HG03575 (cell line): ENCODE data around the gene PHACTR4.
"Not testable (repeated sequence)": the region's sequence is repeated elsewhere in the genome, so short reads cannot be mapped to it uniquely, and the experiment has no call there.

Source experiments
- ATAC-seq: cut with Tn5 transposase; IDR thresholded peaks from one replicate; pipeline ENCODE4 v1.9.1; 2021; ENCODE audit not compliant: unreplicated experiment, insufficient number of reproducible peaks, low FRiP score; ENCODE audit errors: extremely low read depth

Gene PHACTR4

DNA sequence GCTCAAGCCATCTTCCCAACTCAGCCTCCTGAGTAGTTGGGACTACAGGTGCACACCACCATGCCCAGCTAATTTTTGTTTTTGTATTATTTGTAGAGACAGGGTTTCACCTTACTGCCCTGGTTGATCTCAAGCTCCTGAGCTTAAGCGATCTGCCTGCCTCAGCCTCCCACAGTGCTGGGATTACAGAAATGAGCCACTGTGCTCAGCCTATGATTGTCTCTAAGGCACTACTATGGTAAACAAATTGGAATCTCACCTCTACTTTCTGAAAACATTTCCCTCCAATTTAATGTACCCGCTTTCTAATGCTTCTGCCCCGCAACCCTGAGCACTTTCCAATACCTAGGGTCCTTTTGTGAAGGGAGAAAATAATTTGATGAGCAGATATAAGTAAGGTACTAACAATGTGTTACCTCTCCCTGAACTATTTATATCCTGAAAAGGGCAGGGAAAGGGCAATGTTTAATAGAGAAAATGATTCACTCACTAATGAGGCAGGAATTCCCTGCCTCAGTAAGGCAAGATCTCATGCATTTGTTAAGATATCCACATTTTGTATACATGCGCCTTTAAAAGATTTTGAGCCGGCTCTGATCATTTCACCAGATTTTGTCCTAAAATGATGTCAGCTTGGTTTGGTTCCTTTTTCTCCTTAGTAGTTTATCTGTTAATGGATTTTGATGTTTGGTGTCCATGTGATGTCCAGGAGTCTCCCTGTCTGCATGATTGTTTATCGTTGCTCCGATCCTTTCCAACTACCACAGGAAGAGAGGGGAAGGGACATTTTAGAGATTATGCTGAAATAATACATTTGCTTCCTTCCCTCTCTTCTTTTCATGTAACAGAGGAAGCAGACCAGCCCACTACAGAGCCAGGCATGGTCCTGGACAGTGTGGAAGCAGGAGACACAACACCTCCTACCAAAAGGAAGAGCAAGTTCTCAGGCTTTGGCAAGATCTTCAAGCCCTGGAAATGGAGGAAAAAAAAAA, 89.0 kb downstream of the PHACTR4 start:
- ATAC-seq: no peak

DNA sequence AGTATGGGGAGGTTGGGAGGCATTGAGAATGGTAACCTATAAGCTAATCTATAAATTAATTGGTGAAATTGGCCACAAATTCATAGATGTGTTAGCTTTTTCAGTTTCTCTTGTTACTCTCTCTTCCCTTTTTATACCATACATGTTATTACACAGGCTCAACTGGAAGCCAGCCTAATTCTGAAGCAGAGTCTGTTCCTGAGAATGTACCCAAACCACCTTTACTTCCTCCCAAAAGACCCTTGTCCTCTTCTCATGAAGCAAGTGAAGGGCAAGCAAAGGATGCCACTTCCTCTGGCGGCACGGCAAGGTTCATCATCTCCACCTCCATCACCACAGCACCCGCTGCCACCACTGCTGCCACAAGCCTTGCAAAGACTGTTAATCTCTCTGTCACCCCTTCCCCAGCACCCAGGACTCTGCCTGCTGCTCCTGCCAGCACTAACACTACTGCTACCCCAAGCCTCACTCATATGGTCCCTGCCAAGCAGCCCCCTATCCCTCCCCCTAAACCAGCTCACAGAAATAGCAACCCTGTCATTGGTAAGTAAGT, 96.8 kb downstream of the PHACTR4 start:
- no peak for ATAC-seq

DNA sequence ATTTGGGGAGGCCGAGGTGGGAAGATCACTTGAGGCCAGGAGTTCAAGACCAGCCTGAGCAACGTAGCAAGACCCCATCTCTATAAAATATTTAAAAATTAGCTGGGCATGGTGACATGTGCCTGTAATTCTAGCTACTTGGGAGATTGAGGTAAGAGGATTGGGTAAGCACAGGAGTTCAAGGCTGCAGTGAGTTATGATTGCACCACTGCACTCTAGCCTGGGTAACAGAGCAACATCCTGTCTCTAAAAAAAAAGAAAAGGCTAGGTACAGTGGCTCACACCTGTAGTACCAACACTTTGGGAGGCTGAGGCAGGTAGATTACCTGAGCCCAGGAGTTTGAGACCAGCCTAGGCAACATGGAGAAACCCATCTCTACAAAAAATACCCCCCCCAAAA, 100.6 kb downstream of the PHACTR4 start:
- no peak for ATAC-seq

DNA sequence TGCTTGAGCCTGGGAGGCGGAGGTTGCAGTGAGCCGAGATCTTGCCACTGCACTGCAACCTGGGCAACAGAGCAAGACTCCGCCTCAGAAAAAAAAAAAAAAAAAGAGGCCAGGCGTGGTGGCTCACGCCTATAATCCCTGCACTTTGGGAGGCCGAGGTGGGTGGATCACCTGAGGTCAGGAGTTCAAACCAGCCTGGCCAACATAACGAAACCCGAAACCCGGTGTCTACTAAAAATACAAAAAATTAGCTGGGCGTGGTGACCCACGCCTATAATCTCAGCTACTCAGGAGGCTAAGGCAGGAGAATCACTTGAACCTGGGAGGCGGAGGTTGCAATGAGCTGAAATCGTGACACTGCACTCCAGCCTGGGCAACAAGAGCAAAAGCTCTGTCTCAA, 110.0 kb downstream of the PHACTR4 start:
- ATAC-seq: not testable (repeated sequence)

DNA sequence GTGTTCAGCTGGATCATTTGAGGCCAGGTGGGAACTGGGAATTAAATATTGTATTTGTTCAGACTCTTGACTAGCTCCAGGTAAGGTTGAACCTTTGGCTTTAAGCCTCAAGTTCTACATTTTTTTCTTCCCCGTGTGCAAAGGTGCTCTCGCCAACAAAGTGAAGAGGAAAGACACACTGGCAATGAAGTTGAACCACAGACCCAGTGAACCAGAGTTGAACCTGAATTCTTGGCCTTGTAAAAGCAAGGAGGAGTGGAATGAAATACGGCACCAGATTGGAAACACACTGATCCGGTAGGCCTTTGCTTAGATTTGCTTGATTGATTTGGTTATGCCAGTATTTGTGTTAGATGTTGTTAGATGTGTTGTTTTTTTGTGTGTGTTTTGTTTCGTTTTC, 110.8 kb downstream of the PHACTR4 start:
- no peak for ATAC-seq

DNA sequence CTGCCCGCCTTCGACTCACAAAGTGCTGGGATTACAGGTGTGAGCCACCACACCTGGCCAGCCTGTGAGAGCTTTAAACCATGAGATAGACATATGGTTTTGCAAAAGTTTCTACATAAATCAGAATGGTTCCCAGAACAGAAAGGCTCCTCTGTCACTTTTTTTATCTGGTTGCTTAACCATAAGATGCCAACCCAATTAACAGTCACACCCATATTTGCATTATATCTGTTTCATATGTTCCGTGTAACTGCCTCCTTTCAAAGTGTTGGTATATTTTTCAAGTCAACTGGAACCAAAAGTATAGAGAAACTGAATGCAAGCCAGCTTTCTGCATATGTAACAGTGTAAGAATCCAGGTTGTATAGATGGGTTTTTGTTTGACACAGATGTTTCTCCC, 112.6 kb downstream of the PHACTR4 start:
- ATAC-seq: no peak

GRCh38 chr1:28482702-28483101, 113.2 kb downstream of the PHACTR4 start:
- no peak for ATAC-seq

DNA sequence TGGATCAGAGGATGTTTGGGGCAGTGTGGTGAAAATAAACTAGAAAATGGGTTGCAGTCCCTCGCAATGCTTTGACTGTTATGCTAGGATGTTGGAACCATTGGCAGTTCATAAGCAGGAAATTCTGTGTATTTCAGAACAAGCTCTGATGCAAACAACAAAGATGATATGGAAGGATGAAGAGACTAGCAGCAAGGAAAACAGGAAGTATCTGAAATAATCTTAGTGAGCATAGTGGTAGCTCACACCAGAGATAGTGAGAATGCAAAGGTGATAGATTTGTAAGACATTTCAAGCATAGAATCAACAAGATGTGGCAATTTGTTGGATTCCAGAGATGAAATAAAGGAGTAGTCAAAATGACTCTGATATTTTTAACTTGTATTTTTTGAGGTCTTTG, 125.2 kb downstream of the PHACTR4 start:
- no peak for ATAC-seq

DNA sequence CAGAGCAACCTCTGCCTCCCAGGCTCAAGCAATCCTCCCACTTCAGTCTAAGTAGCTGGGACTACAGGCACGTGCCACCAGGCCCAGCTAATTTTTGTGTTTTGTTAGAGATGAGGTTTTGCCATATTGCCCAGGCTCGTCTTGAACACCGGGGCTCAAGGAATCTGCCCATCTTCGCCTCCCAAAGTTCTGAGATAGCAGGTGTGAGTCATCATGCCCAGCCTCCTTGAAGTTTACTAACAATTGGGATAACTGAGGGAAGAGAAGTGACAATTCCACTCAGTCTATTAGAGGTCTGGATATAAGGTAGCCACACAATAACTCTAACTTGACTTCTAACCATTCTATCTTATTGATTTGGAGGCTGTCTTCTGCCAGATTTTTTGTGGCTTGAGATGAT, 130.0 kb downstream of the PHACTR4 start:
- ATAC-seq: no peak

DNA sequence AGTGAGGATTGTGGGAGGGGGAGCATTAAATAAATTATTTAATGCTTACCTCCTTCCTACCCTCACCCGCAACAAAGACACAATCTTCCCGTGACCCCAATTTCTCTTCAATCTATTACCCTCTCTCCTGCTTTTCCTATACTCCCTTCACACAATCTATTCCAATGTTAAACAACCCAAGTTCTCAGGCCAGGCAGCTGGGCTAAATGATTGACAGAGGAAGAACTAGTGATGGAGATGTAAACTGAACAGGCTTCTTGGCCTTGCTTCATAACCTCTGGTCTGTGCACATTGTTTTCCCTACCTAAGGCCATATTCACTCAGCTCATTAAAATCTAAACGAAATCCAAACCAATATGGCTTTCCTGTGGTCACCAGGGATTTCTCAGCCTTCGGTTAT, 132.4 kb downstream of the PHACTR4 start:
- no peak for ATAC-seq

DNA sequence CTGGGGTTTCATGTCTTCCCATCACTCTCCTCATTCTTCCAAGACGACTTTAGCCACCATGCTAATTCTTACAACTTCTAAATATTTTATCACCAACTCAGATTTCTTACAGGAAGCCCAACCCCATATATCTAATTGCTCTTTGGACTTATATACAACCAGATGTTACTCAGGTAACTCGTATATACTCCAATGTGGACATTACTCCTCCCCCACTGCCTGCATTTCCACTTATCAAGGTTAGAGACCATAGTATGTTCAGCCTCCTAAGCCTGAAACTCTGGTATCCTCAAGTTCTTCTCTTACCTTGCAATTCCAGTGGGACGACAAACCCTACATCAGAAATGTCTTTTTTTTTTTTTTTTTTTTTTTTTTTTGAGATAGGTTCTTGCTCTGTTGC, 133.6 kb downstream of the PHACTR4 start:
- ATAC-seq: no peak

DNA sequence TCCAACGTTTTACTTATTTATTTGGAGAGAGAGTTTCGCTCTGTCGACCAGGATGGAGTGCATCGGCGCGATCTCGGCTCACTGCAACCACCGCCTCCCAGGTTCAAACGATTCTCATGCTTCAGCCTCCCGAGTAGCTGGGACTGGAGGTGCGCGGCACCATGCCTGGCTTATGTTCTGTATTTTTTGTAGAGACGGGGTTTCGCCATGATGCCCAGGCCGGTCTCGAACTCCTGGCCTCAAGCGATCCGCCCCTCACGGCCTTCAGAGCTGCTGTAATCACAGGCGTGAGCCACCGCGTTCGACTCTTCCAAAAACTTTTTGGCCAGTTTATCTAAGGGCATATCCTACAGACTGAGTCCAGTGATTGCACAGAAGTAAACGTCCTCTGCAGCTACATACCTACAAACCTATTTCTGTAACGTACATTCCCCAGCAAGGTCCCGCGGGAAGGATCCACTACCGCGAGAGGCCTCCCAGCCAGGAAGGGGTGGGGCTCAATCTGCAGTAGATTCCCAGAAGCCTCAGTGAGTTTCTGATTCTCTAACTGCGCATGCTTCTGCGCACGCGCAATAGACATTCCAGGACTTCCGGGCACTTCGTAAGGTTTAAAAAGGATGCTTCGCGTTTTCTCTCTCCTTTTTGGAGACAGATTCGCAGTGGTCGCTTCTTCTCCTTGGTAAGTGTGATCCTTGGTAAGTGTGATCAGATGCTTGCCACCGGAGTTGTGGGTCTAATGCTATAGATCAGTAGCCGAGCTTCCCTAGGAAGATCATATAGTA, 136.1 kb downstream of the PHACTR4 start, which contains the start of gene RCC1:
TSS of gene RCC1 (plus strand) at position 638 of the 782 bp plus-strand sequence. CDS start 23,824 bp downstream, outside the sequence.
- peak; percentile 46 for ATAC-seq

DNA sequence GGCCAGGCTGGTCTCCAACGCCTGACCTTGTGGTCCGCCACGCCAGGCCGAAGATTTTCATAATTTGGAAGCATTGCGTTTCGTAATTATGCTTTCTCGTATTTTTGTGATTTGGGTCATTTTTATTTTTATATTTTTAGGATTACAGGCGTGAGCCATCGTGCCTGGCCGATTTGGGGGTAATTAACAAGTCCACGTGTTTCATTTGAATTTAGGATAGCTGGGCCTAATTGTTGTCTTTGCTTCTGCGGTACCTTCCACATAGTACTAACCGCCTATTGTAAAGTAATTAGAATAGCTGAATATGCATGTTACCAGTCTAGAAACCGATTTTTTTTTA, 137.3 kb downstream of the PHACTR4 start:
- no peak for ATAC-seq

GRCh38 chr1:28507247-28507645, 137.7 kb downstream of the PHACTR4 start:
- no peak for ATAC-seq

DNA sequence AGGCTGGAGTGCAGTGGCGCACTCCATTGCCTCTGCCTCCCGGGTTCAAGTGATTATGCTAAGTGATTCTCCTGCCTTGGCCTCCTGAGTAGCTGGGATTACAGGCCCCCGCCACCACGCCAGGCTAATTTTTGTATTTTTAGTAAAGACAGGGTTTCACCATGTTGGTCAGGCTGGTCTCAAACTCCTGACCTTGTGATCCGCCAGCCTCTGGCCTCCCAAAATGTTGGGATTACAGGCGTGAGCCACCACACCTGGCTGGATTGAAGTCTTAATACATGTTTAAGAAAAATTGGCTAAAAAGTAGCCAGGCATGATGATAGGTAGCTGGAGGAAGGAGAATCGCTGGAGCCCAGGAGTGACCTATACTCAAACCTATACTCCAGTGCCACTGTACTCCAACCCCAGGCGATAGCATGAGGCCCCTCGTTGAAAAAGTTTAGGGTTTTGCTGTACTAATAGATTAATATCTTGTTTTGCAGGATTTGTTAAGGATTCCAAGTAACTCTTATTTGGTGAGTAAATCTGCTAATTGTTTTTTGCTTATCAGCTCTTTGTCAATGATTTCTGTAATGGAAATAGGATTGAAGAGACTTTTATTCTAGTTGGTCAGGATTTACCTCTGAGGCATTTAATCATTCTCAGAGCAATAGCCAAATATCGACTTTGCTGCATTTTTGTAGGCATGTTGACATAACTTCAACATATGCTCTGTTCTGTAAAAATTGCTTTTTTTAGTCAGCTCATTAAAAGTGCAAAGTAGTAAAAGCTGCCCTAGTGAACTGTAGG, 138.3 kb downstream of the PHACTR4 start:
- no peak for ATAC-seq

DNA sequence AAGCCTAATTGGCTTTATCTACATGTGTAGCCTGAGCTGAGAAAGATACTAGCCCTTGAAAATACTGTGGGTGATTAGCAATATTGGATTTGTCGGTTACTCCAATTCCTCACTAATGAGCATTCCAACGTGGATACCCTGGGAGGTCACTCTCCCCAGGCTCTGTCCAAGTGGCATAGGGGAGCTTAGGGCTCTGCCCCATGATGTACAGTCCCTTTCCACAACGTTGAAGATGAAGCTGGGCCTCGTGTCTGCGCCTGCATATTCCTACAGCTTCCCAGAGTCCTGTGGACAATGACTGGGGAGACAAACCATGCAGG, 138.9 kb downstream of the PHACTR4 start:
- ATAC-seq: no peak

- ATAC-seq: no peak
These were observed 140.2 kb downstream of the PHACTR4 start for GRCh38 chr1:28509705-28510272.

GRCh38 chr1:28510273-28510969, 140.9 kb downstream of the PHACTR4 start:
- ATAC-seq: no peak
